Smooth muscle cell of the umbilical artery (primary cell): Measurements from ENCODE around the gene C1GALT1. TPM values are rescaled to one million over a fixed set of nuclear protein-coding genes. Genes with fewer than 3 reads are reported as not detected.

ENCODE experiments used
- total RNA-seq: library from RNA; depleted of rRNA; stranded (reverse); fragments of >200 nt; gene quantifications from 2 replicates; pipeline ENCODE4 v1.2.3, GENCODE V29; 2014

The C1GALT1 gene
- 37.4 and 65.7 TPM in 2 replicates for total RNA-seq

GRCh38 chr7:7182156-7183060 is at the start of gene C1GALT1:
Gene C1GALT1 (plus strand): TSS chr7:7182544. CDS start chr7:7234320, 51,776 bp downstream.

